HAP-1 (cell line): Measurements from ENCODE around the gene LINC00305.
A peak's percentile ranks its signal among the peaks of the same experiment; 100 is the strongest.

Source experiments
- DNase-seq, 2 experiments: peaks; one replicate each; pipeline ENCODE4 v3.0.0-alpha.2; 2016 to 2020; ENCODE audit warnings: low spot score in 2 of 2
- H3K27me3 ChIP-seq: fragments of 250-450 bp; sonication (Bioruptor Pico); 2 replicates; pipeline ENCODE4 v1.5.1; 2020; ENCODE audit warnings: low read depth, mild to moderate bottlenecking, moderate library complexity
- H3K36me3 ChIP-seq: fragments of 250-450 bp; sonication (Bioruptor Pico); replicated peaks from 2 replicates; pipeline ENCODE4 v1.5.1; 2020; ENCODE audit warnings: mild to moderate bottlenecking
- H3K4me1 ChIP-seq: fragments of 250-450 bp; sonication (Bioruptor Pico); 2 replicates; pipeline ENCODE4 v1.5.1; 2020; ENCODE audit warnings: mild to moderate bottlenecking
- H3K4me3 ChIP-seq: fragments of 250-450 bp; sonication (Bioruptor Pico); 2 replicates; pipeline ENCODE4 v1.5.1; 2020; ENCODE audit warnings: mild to moderate bottlenecking, moderate library complexity
- H3K9me3 ChIP-seq: fragments of 250-450 bp; sonication (Bioruptor Pico); 2 replicates; pipeline ENCODE4 v1.5.1; 2020; ENCODE audit warnings: mild to moderate bottlenecking, moderate library complexity
- in situ Hi-C: fragments of 300-500 bp; cut with MboI; formaldehyde crosslinking; loops from 3 replicates; pipeline ENCODE4 v1.14.3; 2020; ENCODE audit warnings: low sequenced_read_pairs, inconsistent platforms, mixed read lengths

LINC00305 gene

DNA sequence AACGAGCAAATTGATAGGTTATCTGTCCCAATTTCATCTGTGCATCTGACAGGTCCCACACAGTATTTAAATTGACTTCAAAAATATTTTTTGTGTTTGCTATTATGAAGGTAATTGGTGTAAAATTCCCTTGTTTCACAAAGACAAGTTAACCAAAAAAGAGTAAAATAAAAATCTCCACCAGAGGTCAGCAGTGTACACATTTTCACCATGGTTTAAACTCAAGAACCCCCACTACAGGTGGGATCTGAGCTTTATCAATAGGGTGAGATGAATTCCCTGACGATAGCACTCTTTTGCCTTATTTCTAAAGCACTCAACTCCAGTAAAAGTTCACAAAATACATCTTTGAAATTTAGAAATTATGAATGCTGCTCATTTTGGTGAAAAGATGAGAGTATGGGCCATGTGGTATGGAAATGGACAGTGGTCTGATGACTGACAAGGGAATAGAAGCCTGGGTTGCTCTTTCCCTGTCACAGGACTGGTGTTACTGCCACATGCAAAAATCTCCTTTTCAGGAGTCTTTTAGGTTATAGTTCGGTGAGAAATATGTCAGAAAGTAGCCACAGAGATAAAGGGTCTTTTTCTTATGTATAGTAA lies 111.0 kb downstream of the LINC00305 start:
- Histone ChIP-seq H3K9me3 (no peaks in the 10 kb centered on the region; the same call in 1 of the 2 replicates), H3K4me1 (no peaks in the 10 kb centered on the region), H3K27me3 (no peaks in the 10 kb centered on the region), H3K4me3 (no peak overlapping the region), H3K36me3 (no peaks in the 10 kb centered on the region)
- peak in 1 of 2 experiments; percentile 64 for DNase-seq
- in situ Hi-C loops, result no loop called here

GRCh38 chr18:64032312-64032711 lies 116.6 kb downstream of the LINC00305 start:
- in situ Hi-C loops, result no loop called here
- no peak for DNase-seq
- Histone ChIP-seq H3K4me3 (no peak overlapping the region), H3K4me1 (no peaks in the 10 kb centered on the region), H3K36me3 (no peaks in the 10 kb centered on the region), H3K9me3 (no peaks in the 10 kb centered on the region), H3K27me3 (no peaks in the 10 kb centered on the region)

DNA sequence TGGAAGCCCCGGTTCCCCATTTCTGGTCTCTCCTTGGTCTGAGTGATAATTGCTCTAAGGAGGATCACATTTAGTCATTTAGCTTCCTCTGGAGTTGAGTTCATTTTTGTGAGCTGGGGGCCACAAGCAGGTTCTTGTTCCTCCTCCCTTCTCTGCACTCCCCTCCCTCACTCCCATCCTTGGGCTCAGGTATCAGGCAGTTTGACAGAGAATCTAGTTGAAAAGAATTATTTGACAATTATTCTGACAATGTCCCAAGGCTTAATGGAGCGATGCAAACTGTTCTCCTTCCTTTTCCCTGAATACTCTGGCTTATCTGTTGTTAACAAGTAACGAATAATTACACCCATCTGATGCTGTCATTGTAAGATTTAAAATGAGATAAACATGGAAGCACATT lies 117.5 kb downstream of the LINC00305 start:
- in situ Hi-C loops, result no loop called here
- no peak for DNase-seq
- no peaks in the 10 kb centered on the region for H3K36me3 ChIP-seq
- H3K4me3 ChIP-seq, result no peak overlapping the region
- H3K27me3 ChIP-seq, result no peaks in the 10 kb centered on the region
- no peaks in the 10 kb centered on the region for H3K4me1 ChIP-seq
- H3K9me3 ChIP-seq, result no peaks in the 10 kb centered on the region
